GM21528 (cell line): ENCODE measurements around the gene CXCL16.
A peak's percentile ranks its signal among the peaks of the same experiment; 100 is the strongest.
"Not testable (repeated sequence)": the region's sequence is repeated elsewhere in the genome, so short reads cannot be mapped to it uniquely, and the experiment has no call there.

Experiments used
- ATAC-seq: cut with Tn5 transposase; IDR thresholded peaks from one replicate; pipeline ENCODE4 v1.9.1; 2021; ENCODE audit warnings: mild to moderate bottlenecking, moderate library complexity; ENCODE audit not compliant: unreplicated experiment, low FRiP score

Gene CXCL16

DNA sequence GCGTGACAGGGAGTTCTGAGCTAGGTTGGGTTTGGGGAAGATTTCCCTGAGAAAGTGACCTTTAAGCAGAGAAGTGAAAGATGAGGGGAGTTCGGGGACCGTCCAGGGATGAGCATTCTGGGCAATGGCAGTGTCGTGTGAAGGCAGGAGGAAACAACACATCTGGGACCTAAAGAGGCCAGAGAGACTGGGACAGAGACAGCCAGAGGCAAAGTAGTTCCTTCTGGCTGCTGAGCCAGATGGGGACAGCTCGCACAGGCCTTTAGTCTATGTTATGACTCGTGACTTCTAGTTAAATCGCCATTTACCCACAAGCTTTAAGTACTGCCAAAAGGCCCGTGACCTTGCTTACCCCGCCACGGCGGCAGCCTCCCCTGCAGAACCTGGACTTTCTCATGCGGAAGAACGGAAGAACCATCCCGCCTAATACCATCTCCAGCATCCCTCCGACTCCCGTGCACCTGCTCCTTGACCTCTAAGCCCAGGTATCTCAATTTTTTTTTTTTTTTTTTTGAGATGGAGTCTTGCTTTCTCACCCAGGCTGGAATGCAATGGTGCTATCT, 17.0 kb downstream of the CXCL16 start:
- no peak for ATAC-seq

DNA sequence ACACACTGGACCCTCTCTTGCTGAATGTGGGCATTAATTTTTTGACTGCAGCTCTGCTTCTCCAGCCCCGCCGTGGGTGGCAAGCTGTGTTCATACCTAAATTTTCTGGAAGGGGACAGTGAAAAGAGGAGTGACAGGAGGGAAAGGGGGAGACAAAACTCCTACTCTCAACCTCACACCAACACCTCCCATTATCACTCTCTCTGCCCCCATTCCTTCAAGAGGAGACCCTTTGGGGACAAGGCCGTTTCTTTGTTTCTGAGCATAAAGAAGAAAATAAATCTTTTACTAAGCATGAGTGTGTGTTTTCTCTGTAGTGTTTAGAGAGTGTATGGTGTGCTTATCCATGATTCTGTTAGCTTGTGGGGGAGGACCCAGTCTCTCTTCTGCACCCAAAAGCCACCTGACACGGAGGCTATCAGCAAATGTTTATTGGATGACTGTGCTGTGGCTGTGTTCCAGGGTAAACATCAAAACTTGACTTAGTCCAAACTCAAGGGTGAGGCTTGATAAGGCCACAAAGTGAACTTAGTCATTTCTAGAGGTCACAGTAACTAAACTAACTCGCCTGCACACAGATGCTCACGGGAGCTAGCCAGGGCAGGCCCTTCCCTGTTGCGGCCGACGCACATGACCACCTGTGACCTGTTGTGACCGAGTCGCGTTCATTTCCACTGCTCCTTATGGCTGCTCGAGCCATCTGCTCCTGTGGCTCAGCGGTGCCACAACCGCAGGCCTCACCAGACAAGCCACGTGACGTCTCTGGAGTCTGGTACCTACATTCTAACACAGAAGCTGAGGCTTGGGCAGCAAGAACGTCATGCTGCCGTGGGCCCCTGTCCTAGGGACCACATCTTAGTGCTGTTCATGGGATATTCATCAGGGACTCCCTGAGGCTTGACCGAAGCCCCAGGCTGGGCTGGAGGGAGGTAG, 18.3 kb downstream of the CXCL16 start:
- ATAC-seq: no peak

DNA sequence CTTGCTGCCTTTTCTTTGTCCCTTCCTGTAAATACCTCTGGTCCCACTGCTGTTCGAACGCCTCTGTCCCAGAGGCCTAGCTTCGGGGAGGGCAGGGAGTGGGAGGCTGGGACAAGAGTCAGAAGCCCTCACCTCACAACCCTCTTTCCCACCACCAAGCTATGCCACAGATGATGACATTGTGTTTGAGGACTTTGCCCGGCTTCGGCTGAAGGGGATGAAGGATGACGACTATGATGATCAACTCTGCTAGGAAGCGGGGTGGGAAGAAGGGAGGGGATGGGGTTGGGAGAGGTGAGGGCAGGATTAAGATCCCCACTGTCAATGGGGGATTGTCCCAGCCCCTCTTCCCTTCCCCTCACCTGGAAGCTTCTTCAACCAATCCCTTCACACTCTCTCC, 18.9 kb downstream of the CXCL16 start:
- ATAC-seq: no peak

DNA sequence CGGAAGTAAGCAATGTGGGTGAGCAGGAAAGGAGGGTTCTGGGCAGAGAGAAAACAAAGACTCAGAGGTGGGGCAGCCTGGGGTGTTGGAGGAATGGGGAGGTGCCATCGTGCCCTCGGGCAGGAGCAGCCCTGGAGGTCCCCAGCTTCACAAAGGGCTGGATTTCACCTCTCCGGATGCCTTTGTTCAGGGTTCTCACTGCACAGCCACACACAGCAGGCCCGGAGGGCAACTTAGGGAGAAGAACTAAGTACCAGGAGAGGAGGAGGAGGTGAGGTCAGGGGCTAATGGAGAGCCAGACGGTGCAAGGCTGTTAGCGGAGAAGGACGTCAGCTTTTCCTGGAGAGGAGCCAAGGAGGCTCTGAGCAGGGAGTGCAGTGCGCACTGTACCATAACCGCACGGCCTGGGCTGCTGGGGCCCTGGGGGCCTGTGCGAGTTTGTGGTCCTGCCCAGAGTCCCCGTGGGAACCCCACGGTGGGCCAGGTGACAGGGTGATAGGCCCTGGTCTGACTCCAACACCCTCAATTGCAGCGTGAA, 20.0 kb downstream of the CXCL16 start:
- no peak for ATAC-seq

DNA sequence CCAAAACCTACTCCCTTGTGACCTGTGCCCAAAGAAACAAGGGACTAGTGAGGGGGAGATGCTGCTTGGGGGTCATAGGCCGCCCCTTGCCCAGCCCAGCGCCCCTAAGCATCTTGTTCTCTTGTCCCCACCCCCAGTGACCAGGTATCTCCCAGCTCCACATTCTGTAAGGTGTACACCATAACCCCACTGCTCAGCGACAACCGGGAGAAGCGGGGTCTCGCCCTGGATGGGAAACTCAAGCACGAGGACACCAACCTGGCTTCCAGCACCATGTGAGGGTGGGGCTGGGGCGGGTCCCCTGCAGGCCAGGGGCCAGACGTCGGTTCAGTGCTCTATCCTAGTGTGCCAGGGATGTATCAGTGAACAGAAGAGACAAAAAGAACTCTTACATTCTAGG, 20.6 kb downstream of the CXCL16 start:
- ATAC-seq: no peak

DNA sequence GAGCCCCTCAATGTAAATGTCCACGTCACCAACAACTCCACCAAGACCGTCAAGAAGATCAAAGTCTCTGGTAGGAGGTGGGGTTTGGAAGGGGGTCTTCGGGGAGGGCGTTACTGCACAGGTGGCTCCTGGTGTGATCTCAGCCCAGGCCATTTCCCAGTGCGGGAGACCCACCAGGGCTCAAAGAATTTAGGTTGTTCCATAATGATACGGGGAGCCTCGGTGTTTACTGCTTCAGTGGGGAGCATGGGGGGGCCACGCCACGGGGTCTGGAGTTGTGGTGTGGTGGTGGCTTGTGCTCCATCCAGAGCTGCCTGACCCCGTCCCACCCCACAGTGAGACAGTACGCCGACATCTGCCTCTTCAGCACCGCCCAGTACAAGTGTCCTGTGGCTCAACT, 21.5 kb downstream of the CXCL16 start:
- no peak for ATAC-seq

DNA sequence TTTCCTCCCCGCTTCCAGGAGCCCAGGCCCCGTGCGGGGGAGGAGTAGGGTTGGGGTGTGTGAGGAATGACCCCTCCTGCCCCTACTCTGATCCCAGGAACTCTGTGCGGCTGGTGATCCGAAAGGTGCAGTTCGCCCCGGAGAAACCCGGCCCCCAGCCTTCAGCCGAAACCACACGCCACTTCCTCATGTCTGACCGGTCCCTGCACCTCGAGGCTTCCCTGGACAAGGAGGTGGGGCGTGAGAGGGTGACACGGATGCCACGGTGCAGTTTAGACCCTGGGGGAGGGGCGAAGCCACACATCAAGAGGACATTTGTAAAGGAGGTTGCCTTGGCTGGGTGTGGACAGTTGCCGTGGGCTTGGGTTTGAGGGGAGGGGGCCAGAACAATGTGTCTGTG, 21.9 kb downstream of the CXCL16 start:
- no peak for ATAC-seq

DNA sequence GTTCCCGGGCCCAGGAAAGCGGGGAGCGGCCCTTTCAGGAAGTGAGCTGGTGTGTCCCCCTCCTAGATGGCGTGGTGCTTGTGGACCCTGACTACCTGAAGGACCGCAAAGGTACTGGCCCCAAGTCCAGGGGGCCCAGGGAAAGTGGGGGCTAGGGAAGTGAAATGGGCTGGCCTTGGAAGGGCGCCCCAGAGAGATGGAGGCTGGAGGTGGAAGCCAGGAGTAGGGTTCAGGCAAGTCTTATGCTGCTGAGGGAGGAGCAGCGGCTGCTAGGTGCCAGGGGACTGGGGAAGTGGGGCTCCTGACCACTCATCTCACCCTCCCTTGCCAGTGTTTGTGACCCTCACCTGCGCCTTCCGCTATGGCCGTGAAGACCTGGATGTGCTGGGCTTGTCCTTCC, 23.6 kb downstream of the CXCL16 start:
- ATAC-seq: no peak

DNA sequence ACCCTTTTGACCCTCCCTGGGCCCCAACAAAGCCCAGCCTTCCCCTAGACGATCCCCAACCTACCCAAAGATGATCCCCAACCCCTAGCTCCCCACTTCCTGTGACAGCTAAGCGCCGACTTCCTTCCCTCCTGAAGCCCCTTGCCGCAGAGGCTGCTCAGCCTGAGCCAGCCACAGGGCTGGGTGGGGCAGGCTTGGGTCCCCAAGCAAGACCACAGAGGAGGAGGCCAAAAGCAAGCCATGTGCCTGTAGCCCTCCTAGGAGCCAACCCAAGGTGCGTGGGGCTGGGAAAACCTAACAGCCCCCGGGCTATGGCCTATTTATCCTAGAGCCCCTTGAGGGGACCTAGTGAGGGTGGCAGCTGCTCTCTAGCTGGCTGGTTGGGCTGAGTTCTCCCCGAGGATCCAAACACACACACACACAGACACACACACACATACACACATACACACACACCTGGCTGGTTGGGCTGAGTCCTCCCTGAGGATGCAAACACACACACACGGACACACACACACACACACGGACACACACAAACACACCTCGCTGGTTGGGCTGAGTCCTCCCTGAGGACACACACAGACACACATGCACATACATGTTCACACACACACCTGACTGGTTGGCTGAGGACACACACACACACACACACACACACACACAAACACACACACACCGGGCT, 24.5 kb downstream of the CXCL16 start:
- ATAC-seq: no peak

DNA sequence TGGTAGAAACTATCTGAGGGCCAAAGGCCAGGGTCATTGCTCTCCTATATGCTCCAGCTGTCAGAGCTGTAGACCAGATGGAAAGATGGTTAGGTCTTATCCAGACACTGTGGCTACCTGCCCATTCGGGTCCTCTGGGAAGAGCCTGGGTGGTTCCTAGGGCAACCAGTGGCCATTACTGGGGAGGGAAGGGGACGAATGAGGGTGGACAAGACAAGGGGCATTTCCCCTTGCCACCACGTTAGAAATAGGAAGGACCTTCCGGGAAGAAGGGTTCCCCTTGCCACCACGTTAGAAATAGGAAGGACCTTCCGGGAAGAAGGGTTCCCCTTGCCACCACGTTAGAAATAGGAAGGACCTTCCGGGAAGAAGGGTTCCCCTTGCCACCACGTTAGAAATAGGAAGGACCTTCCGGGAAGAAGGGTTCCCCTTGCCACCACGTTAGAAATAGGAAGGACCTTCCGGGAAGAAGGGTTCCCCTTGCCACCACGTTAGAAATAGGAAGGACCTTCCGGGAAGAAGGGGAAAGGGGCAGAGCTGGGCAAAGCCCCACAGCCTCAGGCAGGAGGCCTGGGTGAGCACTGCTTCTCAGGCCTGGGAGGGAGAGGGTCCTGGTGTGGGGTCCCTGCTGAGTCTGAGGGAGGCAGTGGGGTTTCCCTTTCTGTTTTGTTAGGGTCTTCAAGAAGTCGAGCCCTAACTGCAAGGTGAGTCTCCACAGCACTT, 25.2 kb downstream of the CXCL16 start:
- ATAC-seq: not testable (repeated sequence)

DNA sequence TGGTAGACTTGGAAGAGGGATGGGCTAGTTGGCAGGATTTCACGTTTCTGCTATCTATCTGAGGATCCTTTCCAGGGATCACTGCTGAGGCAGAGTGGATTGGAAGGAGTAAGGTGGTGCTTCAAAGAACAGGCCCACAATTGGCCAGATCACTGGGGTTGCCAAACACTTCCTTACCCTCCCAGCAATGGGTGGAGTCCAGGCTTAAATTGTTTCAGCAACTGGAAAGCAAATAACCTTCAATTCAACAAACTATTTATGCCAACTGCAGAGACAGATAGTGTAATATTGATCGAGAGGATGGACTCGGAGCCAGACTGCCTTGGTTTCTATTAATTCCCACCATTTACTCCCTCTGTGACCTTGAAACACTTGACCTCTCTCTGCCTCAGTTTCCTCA, 27.2 kb downstream of the CXCL16 start:
- no peak for ATAC-seq

DNA sequence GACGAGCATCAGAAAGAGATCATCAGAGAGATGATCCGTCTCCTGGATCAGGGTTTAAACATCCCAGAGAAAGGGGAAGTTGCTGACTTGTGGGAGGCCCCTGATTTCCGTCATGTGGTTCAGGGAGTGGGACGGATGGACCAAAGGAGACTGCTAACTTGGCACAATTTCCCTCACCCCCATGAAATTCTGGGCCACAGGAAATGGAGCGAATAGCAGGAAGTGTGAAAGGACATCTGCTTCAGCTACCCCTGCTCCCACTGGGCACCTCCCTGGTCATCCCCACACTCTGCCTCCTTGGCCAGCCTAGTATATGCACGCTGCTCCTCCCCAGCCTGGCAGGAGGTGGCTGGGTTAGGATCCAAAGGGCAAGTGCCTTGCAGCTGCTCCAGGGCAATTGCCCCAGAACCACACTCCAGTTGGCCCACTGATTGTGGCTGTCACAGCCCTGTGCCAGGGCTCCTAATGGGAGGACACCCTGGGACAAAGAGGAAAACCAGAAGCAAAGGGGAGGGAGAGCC, 28.0 kb downstream of the CXCL16 start:
- ATAC-seq: no peak

DNA sequence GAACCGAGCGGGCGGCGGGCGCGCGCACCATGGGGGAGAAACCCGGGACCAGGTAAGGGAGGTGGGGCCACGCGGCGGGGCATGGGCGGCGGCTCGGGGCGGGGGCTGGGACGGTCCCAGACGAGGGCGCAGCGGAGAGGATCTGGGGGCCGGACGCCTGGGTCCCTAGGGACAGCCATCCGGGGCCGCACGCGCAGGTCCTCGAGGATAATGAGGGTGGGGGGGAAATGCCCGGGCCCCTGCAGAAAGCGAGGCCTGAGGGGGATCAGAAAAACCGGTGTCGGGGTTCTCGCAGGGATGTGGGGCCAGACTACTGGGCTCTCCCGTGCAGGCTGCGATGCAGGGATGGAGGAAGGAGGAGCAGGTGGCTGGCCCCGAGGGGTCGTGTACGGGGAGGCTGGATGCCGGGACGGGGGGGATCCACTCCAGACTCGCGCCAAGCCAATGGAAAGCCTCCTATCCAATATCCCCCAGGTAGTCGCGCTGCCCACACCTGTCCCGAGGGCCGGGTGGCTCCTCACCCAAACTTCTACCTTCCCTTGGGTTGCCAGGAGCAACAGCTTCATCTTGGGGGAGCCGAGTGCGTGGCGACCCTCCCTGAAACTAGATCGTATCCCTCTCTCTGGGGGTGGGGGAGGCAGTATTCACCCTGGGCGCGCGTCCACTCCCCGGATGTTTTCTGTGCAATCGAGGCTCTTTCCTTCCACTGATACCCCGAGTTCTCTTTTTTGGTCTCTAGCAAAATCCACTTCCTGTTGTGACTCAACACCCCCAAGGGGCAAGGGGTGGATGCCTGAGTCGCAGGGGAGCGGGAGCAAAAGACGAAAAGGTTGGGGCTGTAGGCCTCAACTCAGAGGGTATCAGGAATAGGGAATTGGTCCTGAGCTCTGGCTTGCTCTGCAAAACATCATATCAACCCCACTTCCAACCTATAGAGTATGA, 28.8 kb downstream of the CXCL16 start:
- ATAC-seq: peak; percentile 16

DNA sequence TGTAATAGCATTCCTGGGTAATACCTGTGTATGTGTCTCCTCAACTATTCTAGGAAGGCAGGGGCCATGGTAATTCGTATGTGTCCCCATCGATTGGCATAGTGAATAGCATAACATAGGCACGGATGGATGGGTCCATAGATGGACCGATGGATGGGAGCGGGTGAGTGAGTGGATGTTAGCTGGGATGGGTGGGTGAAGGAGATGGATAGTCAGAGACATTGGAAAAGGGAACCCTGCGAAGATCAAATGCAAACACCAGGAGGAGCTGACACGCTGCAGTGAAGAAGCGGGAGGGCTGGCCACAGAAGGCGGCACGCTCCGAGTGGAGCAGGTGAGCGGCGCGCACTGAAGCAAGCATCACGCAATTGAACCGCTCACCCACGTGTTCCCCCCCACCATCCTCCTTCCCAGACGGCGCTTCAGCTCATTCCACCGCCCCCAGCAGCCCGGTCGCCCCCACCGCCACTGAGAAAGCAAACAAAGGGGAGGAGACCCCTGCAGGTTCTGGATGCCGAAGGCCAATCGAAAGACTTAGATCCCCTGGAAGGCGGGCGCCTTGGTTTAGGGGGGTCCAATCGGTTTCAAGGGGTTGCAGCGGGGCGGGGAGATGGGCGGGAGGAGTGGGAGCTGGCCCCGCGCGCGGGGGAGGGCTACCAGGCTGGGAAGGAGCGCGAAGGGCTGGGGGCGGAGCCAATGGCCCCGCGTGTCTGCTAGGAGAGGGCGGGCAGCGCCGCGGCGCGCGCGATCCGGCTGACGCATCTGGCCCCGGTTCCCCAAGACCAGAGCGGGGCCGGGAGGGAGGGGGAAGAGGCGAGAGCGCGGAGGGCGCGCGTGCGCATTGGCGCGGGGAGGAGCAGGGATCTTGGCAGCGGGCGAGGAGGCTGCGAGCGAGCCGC, 29.7 kb downstream of the CXCL16 start, which contains the start of gene ARRB2:
Gene ARRB2, plus strand, starts transcription at position 839 of the 899 bp plus-strand sequence. CDS start 90 bp downstream, outside the sequence.
- peak; percentile 76 for ATAC-seq

DNA sequence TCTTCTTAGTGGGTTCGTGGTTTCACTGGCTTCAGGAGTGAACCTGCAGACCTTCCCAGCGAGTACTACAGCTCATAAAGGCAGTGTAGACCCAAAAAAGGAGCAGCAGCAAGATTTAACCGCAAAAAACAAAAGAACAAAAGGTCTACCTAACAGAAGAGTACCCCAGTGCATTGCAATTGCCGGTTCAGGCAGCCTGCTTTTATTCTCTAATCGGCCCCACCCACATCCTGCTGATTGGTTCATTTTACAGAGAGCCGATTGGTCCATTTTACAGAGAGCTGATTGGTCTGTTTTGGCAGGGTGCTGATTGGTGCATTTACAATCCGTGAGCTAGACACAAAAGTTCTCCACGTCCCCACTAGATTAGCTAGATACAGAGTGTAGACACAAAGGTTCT, 31.3 kb downstream of the CXCL16 start:
- no peak for ATAC-seq

DNA sequence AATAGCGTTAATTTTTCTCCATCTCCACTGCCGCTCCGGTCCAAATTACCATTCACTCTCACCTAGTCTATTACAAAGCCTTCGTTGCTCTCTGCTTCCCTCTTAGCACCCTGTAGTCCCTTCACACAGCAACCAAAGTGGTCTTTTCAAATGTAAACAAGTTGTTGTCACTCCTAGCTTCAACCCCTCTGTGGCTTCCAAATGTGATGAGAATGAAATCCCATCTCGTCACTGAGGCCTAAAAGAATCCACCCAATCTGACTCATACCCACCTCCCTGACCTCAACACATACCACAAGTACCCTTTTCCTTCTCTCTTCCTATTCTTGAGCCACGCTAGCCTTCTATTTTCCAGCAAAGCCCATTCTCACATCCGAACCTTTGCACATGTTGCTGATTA, 33.6 kb downstream of the CXCL16 start:
- ATAC-seq: no peak

DNA sequence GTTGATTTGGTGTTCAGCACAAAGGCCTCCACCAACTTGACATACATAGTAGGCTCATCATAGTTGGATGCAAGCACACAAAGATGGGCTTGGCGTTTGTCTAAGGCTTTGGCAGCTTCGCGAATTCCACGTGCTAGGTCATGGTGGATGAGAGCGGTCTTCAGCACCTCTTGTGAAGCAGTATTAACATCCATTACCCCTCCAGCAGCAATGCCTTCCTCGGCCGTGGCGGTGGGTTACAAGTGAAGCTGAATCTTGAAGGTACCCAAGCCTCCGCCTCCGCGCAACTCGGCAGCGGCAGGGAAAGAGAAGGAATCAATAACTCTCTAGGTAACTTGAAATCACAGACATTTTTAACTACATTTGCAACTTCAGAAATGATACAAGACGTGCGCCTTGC, 34.7 kb downstream of the CXCL16 start:
- no peak for ATAC-seq

DNA sequence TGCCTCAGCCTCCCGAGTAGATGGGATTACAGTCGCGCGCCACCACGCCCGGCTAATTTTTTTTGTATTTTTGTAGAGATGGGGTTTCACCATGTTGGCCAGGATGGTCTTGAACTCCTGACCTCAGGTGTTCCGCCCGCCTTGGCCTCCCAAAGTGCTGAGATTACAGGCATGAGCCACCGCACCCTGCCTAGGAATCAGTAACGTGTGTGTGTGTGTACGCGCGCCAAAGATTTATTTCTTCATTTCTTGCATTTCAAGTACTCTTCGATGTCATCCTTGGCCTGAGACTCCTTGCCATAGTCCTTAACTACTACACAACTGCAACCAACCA, 35.2 kb downstream of the CXCL16 start:
- ATAC-seq: not testable (repeated sequence)
